HG03108 (cell line): ENCODE data around the gene LSAMP.

Source experiments
- ATAC-seq: cut with Tn5 transposase; IDR thresholded peaks from one replicate; pipeline ENCODE4 v1.9.1; 2021; ENCODE audit warnings: moderate library complexity; ENCODE audit not compliant: unreplicated experiment

The LSAMP gene

DNA sequence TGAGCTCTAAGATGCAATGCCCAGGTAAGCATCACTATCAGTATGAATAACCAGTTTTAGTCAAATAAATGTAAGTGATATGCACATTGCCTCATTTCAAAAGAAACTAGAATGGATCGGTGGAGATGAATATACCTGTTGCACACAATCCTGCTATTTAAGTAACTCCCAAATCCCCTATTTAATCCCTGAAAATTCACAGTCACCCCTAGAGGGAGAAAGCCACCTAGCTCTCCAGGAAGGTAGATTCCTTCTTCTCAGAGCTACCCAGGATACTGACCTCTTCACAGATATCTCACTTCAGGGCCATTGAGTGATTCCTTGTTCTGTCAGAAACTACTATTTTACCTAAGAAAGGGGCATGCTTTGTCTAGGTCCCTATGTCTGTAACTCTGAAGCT is 11.7 kb downstream of the LSAMP start:
- no peak for ATAC-seq

DNA sequence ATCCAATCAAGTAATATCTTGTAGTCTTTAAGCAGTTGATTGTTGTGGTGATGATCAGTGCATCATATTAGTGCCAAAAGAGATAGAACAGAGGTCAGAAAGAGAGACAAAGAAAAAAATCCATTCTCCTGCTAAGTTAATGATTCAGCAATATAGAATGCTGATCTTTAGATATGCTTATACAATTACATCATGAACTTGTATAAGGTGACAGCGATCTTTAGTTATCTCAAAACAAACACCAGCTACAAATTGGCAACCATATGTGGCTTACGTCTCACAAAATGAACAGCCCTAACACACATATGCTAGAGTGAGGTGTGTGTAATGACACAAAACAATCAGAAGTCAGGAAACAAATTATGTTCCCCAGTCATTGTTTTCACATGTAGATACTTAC is 12.5 kb downstream of the LSAMP start:
- no peak for ATAC-seq

DNA sequence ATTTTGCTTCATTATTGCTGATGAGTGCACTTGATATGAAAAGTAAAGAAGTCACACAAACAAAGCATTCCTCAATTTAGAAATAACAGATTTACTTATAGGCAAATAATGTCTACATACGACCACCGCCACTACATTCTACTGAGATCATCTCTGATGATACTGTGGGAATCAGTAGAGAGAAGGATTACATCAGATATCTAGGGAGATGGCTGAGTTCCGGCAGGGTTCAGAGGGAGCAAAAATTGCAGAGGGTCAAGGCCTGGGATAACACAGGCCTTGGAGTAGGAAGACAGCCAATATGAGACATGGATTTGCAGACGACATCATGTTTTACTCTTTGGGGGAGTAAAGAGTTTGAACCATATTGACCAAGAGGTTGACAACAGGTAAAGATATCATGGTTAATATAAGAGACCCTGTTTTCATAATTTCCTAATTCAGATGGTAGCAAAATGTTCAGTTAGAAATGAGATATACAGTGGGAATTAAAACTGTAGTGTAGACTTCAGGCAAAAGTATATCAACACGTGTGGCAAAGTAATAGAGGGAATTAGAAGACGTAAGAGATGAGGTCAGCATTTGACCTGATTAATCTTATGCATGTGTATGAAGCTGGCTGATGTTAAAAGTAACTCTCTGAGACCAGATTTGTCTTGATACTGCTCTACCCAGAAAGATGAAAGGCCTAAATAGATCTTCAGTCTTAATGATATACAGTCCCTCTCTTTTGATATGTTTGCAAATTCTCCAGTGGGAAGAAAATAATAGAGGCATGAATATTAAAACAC is 15.6 kb downstream of the LSAMP start:
- no peak for ATAC-seq

DNA sequence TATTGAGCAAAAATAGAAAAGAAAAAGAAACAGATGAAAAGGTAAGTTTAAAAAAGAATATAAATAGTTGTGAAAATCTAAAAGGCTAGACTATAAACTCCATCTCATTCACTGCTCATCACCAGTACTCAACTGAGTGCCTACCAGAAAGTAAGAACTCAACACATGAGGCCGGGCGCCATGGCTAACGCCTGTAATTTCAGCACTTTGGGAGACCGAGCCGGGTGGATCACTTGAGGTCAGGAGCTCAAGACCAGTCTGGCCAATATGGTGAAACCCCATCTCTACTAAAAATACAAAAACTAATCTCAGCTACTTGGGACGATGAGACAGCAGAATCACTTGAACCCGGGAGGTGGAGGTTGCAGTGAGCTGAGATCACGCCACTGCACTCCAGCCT is 19.3 kb downstream of the LSAMP start:
- ATAC-seq, result no peak

DNA sequence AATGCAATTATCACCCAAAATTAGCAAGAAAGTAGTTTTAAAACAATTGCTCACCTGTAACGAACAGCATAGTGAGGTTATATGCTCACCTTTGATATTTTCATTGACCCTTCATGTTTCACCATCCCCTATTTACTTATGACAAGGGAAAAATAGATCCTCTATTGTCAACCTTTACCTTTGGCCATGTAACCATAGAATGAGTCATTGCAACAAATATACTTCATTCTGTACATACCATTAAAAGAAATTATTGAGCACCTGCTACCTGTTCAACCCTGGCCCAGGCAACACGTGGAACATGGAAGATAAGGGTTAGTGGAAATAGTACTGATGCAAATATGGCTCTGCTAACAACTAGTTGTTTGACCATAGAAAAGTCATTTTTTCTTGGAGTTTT is 20.2 kb downstream of the LSAMP start:
- no peak for ATAC-seq

DNA sequence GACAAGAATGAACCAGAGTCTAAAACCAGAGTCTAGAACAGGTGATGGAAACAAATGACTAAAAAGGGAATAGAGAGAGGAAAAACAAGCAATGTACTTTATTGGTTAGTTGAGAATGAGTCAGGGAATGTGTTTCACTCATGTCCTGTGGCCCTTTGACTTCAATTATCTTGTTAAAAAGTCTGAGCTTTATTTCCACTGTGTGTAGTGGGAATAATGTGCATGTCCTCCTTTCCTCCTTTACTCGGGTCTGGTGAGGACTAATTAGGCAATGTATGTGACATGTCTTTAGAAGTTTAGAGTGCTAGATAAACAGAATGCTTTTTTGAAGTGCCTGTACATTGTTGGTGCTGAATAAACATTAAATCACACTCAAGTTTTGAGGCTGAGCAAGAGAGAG is 21.3 kb downstream of the LSAMP start:
- ATAC-seq, result no peak

DNA sequence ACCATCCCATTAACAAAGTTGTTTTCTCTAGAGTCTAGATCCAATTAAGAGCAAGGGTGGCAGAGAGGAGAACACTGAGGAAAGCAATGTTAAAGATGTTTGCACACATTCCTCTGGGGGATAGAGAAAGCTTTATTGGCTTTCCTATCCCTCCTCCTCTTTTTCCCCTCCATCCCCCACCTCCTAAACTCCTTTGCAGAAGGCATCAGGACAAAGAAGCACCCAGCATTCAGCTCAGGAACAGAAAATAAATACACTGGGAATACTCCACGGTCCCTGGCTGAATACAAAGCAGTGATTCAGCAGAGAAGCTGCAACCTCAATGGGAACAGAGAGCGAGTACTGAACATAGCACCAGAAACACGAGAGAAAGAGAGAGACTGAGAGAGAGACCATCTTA is 21.9 kb downstream of the LSAMP start:
- ATAC-seq, result no peak

DNA sequence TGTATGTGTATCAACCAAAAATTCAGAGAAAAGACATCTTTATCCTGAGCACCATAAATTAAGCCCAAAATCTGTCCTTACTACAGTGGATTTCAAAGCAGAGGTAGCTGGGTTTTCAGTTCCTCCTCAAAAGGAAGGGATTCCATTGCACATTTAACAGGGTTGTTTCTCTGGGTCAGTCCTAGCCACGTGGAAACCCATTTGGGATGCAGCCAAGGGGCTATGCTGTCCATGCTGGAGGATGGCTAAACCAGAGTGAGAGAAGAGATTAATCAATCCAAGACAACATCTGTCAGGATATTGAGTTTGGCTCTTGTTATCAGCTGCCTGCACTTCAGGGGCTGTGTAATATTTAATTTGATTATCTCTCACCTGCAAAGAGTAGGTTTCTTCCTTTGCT is 28.1 kb downstream of the LSAMP start:
- no peak for ATAC-seq

DNA sequence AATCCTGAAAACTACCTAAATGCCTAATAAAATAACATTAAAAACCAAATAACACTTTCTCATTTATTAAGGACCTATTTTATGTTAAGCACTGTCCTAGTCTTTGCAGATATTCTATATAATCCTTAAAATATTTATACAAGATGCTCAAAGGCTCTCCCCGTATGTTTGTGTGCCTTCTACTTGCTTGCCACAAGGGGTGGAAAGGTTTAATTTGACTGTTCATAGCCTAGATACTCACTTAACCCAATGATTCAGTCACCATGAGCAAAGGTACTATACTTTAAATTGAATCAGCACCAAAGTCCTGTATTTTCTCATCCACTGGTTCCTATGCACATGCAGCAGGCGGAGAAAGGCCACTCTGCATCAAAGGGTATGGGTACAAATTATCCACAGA is 32.0 kb downstream of the LSAMP start:
- ATAC-seq, result no peak

DNA sequence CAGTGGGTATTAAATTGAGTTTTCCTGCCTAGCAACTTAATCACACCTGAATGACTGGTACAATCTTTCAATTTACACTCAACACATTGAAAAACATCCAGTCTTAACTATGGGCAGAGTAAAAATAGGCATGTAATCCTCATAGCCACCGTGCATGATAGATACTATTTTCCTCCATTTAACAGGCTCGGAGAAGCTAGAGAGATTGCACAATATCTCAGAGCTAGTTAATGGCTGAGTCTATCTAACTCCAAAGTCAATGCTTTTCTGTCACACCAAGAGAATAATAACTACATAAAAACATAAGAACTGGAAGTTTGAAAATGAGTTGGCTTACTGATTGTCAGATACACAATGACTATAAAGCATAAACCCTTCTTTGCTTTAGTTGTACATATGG is 36.8 kb downstream of the LSAMP start:
- ATAC-seq, result no peak

DNA sequence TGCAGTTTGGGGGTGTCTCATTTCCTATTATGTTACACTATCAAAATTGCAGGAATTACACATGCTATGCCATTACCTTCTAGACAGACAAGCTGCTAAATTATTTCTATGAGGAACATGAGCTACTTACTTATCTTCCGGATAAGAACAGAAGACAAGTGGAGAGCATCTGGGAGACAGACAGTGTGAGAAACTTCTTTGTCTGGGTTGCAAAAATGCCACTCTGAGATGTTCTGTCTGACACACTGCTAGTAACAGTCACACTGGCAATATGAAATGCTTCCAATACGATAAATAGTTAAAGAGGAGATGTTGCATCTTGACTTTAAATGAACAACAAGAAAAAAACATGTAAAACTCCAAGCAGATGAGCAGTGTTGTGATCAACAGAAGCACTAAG is 40.1 kb downstream of the LSAMP start:
- ATAC-seq, result no peak

DNA sequence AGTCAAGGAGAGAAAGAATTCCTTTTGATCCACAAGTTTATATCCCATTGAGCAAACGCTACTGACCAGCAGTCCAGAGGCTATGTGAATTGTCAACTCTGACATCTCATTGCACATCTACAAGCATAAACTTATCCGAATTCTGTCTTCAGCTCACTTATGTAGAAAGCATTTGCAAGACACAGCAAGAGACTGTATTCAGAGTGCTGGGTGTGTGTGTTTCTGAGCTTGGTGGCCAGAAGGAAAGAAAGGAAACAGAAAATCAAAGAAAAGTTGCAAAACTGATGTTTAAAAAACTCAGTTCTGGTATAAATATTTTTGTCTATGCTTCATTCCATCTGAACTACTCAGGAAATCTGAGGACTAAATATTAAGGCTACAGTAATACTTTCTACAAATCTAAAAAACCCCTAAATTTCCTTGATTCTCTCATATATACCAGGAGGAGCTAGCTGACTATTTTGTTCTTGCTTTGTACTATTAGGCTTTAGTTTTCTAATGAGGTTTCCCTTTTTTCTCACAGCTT is 45.5 kb downstream of the LSAMP start:
- no peak for ATAC-seq

DNA sequence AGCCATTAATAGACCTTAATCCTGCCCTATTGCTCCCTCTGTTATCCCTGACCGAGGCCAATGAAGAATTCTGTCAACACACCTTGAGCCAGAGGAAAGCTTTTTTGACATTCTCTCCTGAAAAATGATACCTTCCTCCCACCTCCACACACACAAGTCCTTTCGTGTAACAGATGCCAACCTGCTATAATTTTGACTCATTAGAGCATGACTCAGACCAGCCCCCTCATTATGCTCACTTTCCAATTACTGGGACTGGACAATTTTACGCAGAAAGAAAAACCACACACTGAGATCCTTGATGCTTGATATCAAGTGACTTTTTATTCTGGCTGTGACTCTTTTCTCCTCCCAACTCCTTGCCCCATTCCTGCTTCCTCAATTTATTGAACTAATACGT is 50.9 kb downstream of the LSAMP start:
- ATAC-seq, result no peak

DNA sequence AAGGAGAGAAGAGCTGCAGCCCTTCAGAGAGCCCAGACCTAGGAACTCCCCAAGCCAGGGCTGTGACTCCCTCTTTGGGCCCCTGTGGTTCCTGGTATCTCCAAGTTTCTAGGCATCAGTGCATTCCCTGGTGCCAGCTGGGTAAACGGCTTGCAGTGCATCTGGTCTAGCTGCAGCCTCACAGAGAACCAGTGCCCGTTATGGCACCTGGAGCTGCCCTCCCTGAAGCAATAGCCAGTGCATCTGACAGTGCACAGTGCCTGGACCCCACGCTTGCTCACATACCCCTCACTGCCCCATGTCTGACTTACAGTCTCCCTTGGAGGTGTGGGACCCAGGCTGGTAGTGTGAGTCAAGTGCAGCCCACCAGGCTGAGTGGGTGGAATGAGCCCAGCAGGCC is 52.1 kb downstream of the LSAMP start:
- ATAC-seq, result no peak

DNA sequence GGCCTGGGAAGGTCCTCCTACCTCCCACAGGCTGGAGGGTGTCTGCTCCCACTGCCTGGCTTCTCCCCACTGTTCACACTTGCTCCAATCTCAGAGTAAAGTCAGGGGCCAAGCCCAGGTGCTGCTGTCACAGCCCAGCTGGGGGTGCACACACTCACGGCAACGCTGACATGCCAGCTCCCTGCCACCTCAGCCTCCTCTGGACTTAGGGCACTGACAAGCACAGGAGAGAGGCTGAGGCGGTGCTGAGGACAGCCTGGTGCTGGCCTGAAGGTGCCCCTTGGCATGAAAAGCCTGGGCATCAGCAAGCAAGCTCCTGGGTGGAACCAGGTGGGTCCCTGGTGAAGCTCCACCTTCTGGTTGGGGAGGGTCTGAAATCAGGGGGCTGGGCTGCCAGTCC is 53.0 kb downstream of the LSAMP start:
- no peak for ATAC-seq

DNA sequence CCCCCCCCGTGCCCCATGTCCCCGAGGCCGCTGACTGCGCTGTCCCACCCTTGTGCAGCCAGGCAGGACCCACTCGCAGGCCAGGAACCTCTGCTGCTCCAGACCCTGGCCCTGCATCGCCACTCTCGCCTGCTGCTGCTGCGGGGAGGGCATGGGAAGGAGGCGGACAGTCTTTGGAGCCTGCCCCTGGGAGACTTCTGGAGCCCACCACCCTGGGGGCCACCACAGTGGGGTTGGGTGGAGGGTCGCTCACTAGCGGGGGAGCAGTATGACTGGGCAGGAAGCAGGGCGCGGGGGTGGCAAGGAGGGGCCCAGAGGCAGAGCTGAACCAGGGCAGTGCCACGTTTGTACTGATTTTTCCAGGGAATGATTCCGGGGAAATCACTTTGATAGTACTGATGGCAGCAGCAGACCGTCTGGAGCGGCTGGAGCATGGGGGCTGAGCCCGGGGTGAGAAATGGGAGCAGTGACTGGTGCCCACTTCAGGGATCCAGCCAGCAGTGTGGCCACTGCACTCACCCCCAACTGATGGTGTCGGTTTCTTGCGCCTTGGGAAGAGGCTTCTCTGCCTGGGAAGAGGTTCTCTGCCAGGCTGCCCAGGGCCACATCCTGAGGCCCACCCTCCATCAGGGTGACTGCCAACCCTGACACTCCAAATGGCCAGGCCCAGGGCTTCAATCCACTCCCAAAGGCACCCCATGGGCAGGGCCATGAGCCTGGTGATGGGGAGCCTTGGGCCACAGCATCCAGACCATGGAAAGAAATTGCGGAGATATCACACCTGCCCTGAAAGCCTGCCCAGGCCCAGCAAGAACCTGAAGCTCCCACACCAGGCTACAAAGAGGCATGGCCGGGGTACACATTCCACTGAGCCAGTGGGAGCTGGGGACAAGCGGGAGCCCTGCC is 53.7 kb downstream of the LSAMP start:
- no peak for ATAC-seq

DNA sequence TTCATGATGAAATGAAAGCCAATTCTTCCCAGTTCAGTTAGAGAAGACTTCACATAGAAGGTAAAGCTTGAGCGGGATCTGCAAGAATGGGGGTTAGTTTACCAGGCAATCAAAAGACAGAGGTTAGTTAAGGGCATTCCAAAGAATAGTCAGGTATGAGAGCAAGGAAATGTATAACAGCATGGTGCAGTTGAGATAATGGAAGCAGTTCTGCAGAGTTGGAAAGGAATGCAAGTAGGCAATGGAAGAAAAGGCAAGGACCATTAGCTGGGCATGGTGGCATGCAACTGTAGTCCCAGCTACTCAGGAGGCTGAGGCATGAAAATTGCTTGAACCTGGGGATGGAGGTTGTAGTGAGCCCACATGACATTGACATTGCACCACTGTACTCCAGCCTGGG is 55.0 kb downstream of the LSAMP start:
- no peak for ATAC-seq

DNA sequence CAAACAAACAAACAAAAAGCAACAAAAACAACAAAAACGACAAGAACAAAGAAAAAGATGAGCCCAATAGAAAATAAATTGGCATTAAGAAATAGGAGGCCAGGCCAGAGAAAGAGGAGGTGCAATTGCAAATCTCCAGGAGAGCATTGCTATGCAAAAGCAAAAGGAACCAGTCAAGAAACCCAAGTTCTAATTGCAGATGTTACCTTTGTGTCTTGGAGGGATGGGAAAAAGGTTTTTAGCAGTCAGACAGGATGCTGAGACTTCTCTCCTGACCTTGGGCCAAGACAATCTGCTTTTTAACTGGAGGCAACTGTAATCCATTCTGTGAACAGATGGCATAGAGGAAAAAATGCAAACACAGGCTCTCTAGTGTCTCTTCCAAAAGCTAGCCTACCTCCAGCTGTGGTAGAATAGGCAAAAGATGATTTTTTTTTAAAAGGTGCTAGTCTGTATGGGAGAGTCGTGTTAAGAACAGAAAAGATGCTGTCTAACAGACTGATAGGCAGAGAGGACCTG is 56.4 kb downstream of the LSAMP start:
- no peak for ATAC-seq

DNA sequence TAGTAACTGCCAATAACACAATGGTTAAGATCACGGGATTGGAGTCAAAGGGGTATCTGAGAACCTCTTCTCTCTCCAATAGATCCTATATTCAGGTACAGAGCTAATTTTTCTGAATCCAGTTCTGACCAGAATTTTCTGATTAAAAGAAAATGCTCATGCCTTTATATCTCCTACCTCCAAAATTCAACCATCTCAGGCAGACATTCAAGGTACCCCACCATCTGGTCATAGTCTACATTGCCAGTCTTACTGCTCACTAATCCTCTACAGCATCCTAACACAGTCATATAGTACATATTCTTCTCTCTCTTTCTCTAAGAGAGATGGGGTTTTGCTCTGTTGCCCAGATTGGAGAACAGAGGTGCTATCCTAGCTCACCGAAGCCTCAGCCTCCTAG is 59.1 kb downstream of the LSAMP start:
- no peak for ATAC-seq

DNA sequence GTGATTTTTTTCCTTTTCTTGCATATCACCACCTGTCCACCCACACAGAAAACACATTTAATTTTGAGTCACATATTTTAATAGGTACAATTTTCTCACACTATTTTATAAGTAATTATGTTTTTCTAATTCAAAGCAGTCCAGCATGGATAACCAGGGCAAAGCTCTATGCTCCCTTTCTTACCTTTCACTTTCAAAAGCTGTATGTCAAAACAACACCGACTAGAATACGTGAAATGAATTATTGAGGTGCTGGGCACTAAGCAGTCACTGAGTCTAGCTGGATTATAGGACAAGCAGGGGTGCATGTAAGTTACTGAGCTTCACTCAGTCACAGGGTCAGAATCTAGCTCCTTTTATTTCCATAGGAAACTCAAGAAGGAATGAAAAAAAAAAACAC is 60.6 kb downstream of the LSAMP start:
- no peak for ATAC-seq

DNA sequence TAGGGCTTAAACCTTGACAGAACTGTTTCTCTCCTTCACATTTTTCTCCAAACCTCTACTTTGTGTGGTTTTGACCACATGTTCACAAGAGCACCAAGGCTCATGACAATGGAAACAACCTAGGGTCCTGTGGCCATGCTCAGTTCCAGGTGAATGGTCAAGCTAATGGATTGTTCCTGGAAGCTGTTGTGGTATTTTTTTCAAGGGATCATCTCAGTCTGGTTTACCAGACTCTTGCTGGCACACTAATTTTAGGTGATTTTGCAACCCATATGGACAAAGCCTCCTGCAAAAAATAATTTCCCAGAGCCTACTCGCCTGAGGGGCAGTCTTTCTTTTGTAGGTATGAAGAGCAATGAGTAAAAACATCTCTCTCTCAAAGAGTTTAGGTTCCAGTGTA is 67.2 kb downstream of the LSAMP start:
- no peak for ATAC-seq

DNA sequence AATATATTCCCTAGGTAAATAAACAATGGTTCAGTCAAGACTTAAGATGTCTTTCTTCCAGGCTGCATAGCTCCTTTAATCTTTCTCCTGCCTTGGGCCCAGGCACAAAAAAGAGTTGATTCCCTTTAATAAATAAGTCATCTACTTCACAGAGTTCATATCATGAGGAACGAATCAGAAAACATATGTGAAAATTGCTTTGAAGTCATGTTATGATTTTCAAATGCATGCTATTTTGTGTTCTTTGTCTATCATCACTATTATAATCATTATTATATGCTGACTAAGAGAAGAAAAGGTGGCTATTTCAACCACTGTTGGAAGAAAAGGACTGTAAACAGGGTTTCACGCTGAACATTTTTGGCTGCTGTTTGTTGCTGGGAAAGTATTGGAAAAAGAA is 70.4 kb downstream of the LSAMP start:
- ATAC-seq, result no peak
